NCI-H187 (cell line): ENCODE results near the gene JADE2.

Source experiments
- DNase-seq, 2 experiments: peaks; one replicate each; lab custom pipeline; 2025; lab: John Stamatoyannopoulos, UW

The JADE2 gene

DNA sequence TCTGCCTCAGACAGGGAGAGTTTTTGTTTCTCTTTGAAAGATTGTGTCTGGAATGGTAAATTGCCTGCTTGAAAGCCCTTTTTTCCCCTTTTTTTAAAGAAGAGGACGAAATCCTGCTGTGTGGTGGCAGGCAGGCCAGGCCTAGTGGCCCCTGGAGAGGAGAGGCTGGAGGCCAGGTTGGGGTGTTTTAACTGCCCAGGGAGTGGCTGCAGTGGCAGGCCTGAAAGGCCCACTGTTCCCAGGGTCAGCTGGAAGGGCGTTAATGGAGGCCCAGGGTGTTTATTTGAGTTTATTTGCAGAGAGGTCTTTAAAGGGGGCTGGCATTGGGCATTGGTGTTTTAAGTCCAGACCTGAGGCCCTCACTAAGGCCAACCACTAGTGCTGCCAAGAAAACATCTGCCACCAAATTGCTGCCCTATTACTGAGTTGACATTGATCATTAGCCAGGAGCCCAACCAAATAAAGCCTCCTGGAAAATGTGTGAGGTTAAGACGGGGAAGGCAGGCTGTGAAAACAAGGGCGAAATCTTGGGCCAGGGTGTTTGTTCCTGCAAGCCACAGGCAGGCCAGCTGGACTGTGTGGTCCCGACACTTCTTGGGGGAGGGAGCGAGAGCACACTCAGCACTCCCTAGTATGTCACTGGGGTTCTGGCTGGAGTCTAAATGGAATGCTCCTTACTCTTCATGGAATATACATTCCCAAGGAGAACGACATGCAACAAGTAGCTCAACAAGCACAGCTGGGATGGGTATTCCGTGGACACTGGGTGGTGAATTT lies 5.0 kb downstream of the JADE2 start:
- no peak for DNase-seq

DNA sequence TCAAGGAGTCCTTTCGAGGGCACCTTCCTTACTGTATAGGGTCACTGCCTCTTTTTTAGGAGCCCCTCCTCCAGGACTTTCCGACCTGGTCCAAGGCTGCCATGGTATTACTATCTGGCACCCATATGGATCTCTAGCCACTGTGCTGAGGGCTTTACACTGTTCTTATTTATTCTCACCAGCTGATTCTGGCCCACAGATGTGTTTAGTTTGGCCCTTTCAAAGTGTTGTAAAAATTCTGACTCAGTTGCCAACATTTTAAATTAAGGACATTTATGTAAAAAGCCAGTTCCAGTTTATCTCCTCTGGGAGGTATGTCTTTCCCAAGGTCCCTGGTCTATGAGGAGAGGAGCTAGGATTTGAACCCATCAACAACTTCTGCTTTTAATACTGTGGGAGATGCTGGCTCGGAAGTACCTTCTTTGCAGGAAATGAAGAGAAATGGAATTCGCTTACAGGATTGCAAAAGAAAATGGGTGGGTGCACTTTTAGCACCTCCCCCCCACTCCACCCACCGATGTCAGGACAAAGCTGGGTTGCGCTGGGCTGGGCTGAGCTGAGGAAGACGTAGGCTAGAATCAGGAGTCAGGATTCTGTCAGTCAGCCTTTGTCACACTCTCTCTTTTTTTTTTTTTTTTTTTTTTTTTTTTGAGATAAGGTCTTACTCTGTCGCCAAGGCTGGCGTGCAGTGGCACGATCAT lies 7.8 kb downstream of the JADE2 start:
- no peak for DNase-seq

DNA sequence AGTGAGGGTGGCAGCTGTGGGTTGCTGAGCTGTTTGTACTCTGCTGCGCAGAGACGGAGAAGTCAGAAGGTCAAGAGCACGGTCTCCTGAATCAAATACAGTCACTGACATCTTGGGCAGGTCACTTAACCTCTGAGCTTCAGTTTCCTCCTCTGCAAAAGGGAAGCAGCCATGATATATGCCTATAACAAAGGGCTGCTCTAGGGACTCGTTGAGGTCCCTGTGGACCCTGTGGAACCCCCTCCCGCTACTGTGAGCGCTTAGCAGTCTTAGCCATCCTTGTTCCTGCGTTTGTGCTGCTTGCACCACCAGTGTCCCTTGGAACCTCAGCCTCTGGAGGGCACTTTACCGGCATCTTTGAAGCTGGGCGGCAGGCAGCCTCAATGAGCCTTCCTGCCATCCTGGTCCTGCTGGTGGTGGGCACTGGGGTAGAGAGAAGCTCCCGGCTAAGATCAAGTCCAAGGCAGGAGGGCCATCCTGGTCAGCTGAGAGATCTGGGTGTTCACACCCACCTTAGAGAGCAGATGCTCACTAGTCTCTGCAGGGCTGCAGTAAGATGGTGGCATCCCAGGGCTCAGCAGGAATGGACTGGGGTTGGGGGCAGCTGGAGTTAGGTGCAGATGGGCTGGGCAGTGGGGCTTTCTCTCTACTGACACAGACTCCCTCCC lies 8.7 kb downstream of the JADE2 start:
- DNase-seq, result no peak

DNA sequence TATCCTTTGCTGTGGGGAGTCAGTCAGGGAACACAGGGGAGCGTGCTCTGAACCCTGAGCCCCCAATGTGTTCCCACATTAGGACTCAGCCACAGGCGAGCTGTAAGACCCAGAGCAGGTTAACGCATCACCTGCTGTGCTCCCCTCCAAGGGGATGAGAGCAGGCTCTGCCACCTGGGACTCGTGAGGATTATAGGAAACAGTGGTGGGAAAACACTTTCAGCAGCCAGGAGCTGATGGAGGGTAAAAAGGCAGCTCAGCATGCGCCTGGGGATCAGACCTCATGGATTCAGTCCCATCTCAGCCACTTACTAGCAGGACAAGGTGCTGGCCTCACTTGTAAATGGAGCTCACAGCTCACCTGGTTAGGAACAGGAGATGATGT lies 9.2 kb downstream of the JADE2 start:
- no peak for DNase-seq

DNA sequence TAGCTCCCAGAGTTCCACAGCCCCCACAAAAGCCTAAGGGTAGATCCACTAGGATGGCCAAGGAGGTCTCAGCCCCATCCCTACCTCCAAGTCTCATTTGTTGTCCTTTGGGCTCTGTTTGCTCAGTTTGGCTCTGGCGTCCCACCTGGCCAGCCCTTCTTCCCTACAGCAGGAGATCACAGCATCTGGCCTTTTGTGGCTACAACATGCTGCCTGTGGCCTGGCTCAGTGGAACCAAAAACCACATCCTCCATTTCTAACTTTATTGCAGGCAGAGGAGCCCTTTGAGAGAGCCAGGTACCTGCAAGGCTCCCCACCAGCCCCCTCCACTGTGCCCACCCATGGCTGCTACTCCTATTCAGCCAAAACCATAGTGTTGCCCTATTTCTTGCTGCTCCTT lies 11.4 kb downstream of the JADE2 start:
- no peak for DNase-seq

DNA sequence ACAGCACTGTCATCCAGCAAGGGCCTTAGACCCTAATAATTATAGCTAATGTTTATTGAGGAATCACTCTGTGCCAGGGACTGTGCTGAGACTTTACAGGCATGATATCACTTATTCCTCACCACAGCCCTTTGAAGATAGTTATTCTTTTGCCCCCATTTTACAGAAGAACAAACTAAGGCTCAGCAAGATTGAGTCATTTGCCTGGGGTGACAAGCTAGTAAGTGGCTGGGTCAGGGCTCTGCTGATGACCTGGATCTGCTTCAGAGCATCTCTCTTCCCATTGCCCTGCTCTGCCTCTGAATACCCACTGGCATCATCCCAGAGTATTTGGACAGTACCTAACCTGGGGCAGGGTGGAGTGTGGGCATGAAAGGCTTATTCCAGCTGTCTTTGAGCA lies 11.8 kb downstream of the JADE2 start:
- DNase-seq, result no peak

DNA sequence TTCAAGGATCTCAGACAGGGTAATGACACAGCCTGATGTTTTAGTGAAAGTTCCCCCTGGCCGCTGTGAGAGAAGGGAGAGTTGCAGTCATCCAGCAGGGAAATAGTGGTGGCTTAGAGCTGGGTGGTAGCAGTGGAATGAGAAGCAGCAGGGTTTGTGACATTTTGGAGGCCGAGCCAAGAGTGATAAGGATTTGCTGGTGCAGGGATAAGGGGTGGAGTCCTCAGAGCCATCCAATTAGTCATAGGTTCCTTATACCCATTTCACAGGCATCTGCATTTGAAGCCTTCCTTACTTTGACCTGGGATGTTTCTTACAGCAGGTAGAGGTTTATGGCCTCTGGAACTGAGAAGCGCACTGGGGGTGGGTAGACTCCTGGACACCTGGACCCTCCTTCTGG lies 12.8 kb downstream of the JADE2 start:
- DNase-seq, result no peak

DNA sequence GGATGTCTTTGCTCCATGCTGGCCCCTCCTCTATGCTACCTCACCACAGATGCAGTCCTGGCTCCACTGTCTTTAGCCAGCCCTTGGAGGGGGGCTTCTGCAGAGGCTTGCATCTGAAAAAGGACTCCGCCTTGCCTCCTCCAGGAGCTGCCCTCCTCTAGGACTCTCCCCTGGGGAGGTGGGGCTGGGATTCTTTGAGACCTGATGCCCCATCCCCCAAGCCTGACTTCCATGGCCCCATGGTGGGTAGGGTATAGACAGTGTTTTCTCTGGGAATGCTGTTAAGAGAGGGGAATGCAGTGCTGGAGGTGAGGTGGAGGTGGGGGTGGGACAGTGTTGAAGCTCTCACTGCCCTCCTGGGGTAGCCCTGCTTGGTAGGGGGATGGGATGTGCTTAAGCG lies 14.3 kb downstream of the JADE2 start:
- DNase-seq, result no peak

DNA sequence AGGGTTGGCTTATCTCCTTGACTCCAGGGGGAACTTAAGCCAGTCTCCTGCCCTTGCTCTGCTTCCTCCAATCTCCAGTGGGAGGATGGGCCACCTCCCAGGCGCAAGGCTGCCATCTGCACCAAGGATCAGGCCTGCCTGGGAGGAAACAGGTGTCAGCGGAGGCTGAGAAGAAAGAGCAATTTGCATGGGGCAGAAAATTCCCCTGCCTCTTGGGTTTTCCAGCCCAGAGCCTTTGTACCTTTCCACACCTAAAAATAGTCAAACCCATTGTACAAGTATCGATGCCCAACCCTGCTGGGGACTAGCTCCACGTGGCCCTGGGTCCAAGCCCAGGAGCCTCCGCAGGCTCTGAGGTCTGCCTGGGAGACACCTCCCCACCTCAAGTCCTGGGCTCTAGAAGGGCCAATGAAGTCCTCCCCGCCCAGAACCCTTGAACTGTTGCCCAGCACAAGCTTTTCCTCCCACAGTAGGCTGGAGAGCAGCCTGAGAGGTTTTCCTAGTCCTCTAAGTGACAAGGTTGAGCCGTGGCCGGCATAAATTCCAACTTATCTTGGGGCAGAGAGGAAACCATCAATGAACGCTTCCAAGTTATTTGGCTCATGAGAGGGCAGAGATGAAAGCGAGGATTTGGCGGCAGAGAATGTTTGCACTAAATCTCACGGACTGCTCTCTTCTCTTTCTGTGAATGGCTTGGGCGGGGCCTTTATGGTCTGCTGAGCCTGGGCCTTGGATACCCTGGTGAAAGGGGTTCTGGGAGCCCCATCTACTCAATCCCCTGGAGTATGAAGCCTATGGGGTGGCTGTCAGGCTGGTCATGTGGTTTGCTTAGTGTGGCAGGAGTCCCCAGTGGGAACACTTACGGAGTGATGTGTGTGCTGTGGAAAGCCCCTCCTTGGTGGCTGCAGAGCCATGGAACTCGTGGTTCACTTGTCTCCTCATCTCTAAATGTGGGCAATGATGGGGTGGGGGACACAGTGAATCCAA lies 15.6 kb downstream of the JADE2 start:
- DNase-seq, result peak; percentile 61 to 73

DNA sequence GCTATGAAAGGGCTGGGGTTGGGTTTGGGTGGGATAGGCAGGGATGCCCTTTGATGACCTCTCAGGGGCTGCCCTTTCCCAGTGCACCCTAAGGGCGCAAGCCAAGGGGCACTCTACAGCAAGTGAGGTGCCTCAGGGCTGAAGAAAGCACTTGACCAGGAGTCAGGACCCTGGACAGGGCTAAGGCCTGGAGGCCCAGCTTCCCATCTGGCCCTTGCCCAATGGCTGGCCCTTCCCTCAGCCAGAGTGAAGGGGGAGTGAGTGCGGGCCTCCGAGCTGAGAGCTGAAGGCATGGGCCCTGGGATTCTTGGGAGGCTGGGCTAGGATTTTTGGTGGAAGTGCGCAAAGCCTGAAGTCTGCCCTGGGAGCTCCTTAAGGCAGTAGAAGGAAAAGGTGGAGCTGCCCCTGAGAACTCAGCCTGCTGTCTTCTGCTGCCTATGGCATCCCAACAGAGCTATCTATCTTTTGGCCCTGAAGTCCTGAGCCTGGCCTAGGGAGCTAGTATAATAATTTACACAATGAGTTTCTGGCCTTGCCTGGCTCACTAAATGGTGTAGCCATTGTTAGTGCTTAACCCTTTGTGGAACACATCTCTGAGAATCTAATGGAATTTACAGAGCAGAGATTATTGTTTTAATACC lies 16.4 kb downstream of the JADE2 start:
- no peak for DNase-seq

DNA sequence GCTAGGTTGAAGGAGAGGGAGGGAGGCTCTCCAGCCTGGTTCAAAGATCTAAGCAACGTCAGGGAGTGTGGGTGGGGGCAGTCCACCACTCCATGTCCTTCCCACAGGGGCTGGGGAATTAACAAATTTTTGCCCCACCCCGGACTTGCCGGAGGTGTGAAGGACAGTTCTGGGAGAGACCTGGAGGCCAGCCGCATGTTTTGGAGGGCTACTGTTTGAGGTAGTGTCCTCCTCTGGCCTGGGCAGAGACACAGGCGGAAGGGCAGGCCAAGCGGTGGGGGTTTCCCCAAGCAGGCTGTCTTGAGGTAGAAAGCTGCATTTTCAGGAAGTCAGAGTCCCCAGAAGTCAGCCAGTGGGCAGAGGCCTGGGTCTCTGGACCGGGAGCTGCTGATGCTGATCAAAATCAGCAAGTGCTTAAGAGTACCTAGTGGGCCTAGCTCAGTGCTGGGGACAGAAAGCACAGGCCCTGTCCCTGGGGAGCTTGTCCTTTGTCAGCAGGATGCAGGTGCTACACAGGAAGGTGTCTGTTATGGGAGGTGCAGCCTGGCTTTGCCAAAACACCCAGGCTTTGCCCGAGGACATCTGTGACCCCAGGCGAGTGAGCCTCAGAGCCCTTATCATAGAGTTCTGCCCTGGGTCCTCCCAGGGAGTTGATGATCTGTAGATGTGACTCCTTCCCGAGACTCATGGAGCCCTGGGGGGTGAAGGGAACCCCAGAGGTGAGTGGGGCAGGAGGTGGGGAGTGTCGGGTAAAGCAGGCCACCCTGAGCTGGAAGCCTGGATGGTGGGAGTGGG lies 18.5 kb downstream of the JADE2 start:
- no peak for DNase-seq

DNA sequence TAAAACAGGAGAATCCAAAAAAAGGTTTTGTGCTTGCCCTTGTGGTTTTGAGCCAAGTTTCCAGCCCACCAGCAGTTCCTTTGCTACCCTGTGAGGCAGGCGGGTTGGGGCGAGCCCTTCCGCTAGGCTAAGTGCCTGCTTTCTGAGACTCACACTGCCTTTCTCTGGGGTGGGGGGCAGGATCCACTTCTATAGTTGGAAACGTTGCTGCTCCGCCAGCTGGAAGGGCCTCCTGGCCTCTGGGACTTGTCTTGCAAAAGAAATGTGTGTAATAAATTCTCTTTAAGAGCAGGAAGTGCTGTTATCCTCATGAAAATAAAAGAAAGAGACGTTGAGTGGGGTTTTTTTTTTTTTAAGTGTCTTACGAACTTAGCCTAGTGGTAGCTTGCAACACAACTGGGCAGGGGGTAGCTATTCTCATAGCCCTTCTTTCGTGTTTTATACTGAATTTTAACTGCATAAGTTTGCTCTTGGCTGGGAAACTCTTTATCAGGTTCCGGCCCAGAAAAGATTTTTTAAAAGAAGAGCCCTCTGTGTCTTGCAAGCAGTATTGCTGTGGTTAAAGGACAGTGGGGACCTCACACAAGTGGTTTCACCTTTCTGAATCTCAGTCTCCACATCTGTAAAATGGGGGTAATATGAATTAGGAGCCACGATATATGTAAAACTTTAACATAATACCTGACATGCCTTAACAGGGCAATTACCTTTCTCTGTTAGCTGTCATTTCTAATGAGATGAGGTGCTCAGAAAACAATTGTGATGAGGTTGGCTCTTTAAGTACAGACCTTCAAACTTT lies 19.8 kb downstream of the JADE2 start:
- DNase-seq, result peak in 1 of 2 experiments; percentile 21

DNA sequence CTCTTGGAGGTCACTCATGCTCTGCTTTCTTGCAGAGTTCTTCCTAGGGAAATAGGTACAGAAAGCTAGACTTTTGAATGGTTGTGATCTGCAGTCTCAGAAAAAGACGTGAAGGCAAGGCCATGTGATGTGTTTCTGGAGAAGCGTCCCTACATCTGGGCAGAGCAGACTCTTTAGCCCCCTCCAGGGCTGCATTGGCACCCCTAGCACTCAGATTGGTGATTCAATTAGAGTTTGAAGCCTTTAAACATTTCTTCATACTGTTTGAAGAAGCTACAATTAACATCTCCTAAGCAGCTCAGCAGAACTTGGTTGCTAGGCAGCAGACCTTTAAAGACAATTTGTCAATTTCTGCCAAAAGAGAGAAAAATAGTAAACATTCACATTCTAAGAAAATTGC lies 21.6 kb downstream of the JADE2 start:
- DNase-seq, result no peak

DNA sequence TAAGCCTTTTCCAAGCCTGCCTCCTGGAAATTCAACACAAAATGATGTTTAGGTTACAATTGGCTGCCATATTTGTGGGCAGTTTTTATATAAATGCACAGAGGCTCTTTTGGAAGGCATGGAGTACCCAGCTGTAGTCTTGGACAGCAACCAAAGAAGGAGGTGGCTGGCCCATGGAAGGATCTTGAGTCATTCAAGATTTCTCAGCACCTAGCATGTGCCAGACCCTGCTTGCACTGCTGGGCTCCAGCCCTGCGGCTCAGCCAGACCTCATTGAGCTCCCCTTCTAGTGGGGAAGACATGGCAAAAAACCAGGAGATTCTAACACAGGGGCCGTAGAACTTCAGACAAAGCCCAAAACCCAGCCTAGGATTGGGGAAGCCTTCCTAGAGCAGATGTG lies 22.1 kb downstream of the JADE2 start:
- no peak for DNase-seq

DNA sequence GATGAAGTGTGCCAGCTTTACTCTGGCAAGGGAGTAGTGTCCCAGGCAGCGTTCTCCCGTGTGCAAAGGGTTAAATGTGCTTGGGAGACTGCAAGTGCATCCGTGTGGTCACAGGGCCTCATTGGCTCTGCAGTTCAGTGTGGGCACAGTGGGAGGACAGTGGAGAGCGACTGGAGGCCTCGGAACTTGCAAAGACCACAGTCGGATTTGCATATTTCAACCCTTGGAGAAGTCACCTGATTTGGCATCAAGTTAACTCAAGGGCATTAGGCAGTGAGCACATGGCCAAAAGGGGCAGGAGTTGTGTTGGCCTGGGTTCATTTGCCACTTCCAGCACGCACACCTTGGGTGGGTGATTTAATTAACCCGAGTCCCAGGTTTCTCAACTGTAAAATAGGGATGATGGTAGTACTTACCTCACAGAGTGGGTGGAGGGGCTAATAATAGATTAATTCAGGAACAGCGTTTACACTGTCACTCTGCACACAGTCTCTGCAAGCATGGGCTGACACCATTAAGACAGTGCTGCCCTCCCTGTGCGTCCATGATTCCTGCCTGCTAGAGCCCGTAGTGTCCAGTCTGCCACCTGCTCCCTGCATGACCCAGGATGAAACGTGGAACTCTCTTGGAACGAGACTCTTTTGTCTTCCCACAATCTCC lies 22.7 kb downstream of the JADE2 start:
- DNase-seq, result no peak

DNA sequence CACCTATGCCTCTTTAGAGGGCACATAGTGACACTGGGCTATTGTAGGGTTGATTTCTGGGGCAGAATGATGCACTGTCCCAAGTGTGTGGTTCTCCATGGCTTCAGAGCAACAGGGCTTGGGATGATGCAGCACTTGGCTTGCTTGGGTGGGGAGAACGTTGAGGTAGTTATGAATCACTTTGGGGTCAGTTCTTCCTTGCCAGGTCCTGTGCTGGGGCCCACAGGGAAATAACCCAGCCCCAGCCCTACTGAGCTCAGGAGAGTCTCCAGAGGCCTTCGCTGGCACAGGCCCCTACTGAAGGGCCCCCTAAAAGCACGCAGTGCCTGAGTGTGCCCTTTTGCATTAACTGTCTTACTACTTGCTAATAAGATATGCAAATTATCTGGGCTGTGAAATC lies 24.2 kb downstream of the JADE2 start:
- DNase-seq, result no peak

DNA sequence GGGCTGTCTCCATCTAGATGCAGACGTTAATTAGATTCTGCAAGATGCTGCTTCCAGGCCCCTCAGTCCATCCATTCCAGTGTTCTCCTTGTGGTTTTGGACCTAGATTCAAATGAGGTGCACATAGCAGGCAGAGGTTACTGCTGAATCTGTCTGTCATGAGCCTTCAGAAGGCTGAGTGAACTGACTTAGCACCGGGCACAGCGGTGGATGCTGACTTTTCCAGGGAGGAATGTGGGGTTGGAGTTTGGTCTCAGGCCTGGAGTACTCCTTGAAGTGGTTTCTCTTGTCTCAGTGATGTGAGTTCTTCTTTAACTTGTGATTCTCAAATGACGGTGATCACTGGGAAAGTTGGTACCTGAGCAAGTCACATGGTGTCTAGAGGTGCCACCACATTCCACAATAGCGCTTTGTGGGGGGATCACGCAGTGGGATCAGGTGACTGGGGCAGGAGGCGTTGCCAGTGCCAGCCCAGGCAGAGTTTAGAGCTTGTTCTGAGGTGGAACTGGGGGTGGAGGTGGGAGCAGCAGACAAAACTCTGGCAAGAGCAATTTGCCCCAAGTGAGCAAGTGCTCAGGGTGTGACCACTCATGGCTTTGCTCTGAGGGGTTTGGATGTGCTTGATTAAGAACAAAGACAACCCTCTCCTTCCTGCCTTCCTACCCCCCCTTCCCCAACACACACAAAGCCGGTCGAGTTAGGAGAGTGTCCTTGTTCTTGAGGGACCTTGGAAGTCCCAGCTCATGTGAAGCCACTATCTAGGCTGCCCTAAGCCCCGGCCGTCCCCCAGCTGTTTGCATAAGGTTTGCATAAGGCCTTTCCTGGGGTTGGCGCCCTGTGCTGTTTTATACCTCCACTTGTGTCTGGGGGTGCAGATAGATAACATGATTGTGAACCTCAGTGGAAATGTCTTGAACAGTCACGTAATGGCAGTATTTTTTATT lies 25.1 kb downstream of the JADE2 start:
- DNase-seq, result no peak

DNA sequence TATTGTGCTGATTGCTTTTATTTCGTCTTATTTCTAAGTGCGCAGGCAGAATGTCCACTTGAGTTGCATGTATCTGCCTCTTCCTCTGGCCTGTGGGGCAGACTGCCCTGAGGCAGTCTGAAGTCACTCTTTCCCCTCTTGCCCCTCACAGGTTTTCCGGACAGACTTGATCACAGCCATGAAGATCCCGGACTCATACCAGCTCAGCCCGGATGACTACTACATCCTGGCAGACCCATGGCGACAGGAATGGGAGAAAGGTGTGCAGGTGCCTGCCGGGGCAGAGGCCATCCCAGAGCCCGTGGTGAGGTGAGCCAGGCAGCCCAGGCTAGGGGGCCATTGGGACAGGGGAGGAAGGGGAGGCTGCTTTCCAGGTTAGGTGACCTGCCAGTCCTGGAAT lies 26.4 kb downstream of the JADE2 start:
- no peak for DNase-seq
